Gastroesophageal sphincter (tissue), 4 donors: ENCODE data around the gene SNUPN. TPM values are rescaled to one million over a fixed set of nuclear protein-coding genes. Genes with fewer than 3 reads are reported as not detected.

Experiments used
- ATAC-seq: fragments of 150-250 bp; one replicate; pipeline ENCODE4 v1.9.1; 2016; ENCODE audit warnings: mild to moderate bottlenecking, moderate library complexity
- H3K27ac ChIP-seq, 4 donors: fragments of 200-600 bp; sonication (generic) in 3 of 4; 1 replicate in 3 of 4; 2 replicates in 1 of 4; pipeline ENCODE4 v1.5.1; 2016 to 2019
- H3K27me3 ChIP-seq: fragments of 200-600 bp; sonication (generic); one replicate; pipeline ENCODE4 v1.5.1; 2019
- H3K36me3 ChIP-seq, 2 donors: fragments of 200-600 bp; sonication (generic); one replicate each; pipeline ENCODE4 v1.5.1; 2019; ENCODE audit warnings: control low read depth in 1 of 2
- H3K4me1 ChIP-seq, 3 donors: fragments of 200-600 bp; sonication (generic); 1 replicate in 2 of 3; 2 replicates in 1 of 3; pipeline ENCODE4 v1.5.1; 2016 to 2019; ENCODE audit warnings: control low read depth in 2 of 3
- H3K4me3 ChIP-seq, 2 donors: fragments of 200-600 bp; sonication (generic); one replicate each; pipeline ENCODE4 v1.5.1; 2019; ENCODE audit warnings: mild to moderate bottlenecking in 1 of 2, moderate library complexity in 1 of 2
- H3K9me3 ChIP-seq, 3 donors: fragments of 200-600 bp; sonication (generic); one replicate each; pipeline ENCODE4 v1.5.1; 2017 to 2019; ENCODE audit warnings: control low read depth in 2 of 3
- EP300 ChIP-seq: sonication (generic); formaldehyde crosslinking; IDR thresholded peaks from one replicate; pipeline ENCODE4 v1.6.1; 2017; ENCODE audit warnings: antibody characterized with exemption, mild to moderate bottlenecking
- POLR2A ChIP-seq, 2 donors: fragments of 450-650 bp; IDR thresholded peaks; one replicate each; pipeline ENCODE4 v1.6.1; 2017; ENCODE audit warnings: antibody characterized with exemption in 2 of 2, mild to moderate bottlenecking in 2 of 2, moderate library complexity in 1 of 2
- POLR2AphosphoS5 ChIP-seq: sonication (generic); formaldehyde crosslinking; IDR thresholded peaks from one replicate; pipeline ENCODE4 v1.6.1; 2017; ENCODE audit warnings: antibody characterized with exemption
- WGBS, 2 donors: methylation state at CpG; one replicate each; pipeline ENCODE4 v1.1.5; 2018; ENCODE audit warnings: low coverage in 1 of 2; 5-methylcytosine and 5-hydroxymethylcytosine counted together
- total RNA-seq, 4 donors: library from RNA; depleted of rRNA; stranded (reverse); fragments of >200 nt; gene quantifications; one replicate each; pipeline ENCODE4 v1.1.0, GENCODE V29; 2016
- TF ChIP-seq, protein P1 (sequence below), 4 experiments: fragments of 200-600 bp in 2 of 4; fragments of 450-650 bp in 2 of 4; sonication (generic) in 1 of 4; IDR thresholded peaks; one replicate each; pipeline ENCODE4 v1.5.1; 2017 to 2019; ENCODE audit warnings: antibody characterized with exemption in 4 of 4, mild to moderate bottlenecking in 2 of 4, moderate library complexity in 2 of 4

SNUPN gene
- total RNA-seq, 4 donors from 2014 or later, result 18.6 to 27.3 (median 21.0) TPM

- H3K36me3 ChIP-seq, result peaks cover 0 to 6% of the 10 kb centered on the region in 2 donors
- ATAC-seq, result peak; percentile 38
- H3K4me1 ChIP-seq, result peaks cover 2 to 48% (median 16%) of the 10 kb centered on the region in 3 donors
- WGBS, 2 donors, result 6 to 10% methylated on average over 3 to 7 of the region's 17 CpGs
- H3K4me3 ChIP-seq, result peak overlapping the region; percentile 64 to 78
- peak overlapping the region; percentile 85 to 94 (median 91) for H3K27ac ChIP-seq
- no peaks in the 10 kb centered on the region for H3K27me3 ChIP-seq
- H3K9me3 ChIP-seq, result no peaks in the 10 kb centered on the region
- TF ChIP-seq EP300, result no peak
- TF ChIP-seq, protein P1, sequence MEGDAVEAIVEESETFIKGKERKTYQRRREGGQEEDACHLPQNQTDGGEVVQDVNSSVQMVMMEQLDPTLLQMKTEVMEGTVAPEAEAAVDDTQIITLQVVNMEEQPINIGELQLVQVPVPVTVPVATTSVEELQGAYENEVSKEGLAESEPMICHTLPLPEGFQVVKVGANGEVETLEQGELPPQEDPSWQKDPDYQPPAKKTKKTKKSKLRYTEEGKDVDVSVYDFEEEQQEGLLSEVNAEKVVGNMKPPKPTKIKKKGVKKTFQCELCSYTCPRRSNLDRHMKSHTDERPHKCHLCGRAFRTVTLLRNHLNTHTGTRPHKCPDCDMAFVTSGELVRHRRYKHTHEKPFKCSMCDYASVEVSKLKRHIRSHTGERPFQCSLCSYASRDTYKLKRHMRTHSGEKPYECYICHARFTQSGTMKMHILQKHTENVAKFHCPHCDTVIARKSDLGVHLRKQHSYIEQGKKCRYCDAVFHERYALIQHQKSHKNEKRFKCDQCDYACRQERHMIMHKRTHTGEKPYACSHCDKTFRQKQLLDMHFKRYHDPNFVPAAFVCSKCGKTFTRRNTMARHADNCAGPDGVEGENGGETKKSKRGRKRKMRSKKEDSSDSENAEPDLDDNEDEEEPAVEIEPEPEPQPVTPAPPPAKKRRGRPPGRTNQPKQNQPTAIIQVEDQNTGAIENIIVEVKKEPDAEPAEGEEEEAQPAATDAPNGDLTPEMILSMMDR (IDR thresholded peaks at IDR 0.05), result peak in 1 of 4 experiments; percentile 18
- no peak for TF ChIP-seq POLR2A (IDR thresholded peaks at IDR 0.05)
- TF ChIP-seq POLR2AphosphoS5, result no peak
Observed at GRCh38 chr15:75640483-75641178, 15.1 kb upstream of the SNUPN start.

DNA sequence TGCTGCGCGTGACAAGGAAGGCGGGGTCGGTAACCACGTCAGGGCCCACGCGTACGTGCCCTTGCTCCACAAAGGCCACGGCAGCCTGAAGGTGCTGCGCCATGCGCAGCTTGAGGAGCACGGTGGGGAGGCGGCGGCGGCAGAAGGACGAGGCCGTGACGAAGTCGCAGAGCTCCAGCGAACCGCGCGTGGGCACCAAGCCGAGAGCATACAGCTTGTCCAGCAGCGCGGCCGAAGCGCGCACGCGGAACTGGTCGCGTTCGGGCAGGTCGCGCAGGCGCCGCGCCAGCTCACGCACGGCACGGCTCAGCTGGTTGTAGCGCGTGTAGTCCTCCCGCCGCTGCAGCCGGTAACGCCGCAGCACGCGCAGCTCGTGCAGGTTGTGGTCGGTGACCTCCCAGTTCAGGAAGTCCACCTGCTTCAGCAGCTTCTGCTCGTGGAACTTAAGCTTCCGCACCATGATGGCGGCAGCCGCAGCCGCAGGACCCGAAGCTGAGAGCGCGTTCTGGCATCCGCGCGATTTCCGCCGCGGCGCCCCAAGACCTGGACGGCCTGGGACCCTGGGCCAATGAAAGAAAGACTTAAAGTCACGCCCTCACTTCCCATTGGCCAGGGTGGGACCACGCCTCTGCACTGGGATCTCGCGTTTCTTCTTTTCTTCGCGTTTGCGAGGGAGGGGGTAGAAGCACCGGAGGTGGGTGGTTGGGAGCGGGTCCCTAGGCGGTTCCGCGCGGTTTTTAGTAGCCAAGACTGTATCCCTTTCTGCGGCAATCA lies 14.4 kb upstream of the SNUPN start, which contains the start of gene IMP3:
TSS of gene IMP3 (minus strand) at position 516 of the 774 bp plus-strand sequence. CDS start at position 460, 56 bp downstream.
- TF ChIP-seq, protein P1 (IDR thresholded peaks at IDR 0.05), result no peak
- TF ChIP-seq POLR2AphosphoS5, result peak; percentile 98
- peak; percentile 90 to 92 for TF ChIP-seq POLR2A (IDR thresholded peaks at IDR 0.05)
- no peak for TF ChIP-seq EP300
- WGBS, 2 donors, result 0% methylated on average over 6 of the region's 83 CpGs; no CpG with 5 or more reads in 1 of the 2 donors
- ATAC-seq, result peak; percentile 97
- H3K27ac ChIP-seq, result peak within 1 kb of the TSS; percentile 85 to 94 (median 91)
- H3K4me1 ChIP-seq, result peaks cover 2 to 45% (median 16%) of the 10 kb centered on the region in 3 donors
- H3K36me3 ChIP-seq, result peaks cover 0 to 6% of the 10 kb centered on the region in 2 donors
- no peaks in the 10 kb centered on the region for H3K9me3 ChIP-seq
- no peaks in the 10 kb centered on the region for H3K27me3 ChIP-seq
- H3K4me3 ChIP-seq, result peak within 1 kb of the TSS; percentile 64 to 78

DNA sequence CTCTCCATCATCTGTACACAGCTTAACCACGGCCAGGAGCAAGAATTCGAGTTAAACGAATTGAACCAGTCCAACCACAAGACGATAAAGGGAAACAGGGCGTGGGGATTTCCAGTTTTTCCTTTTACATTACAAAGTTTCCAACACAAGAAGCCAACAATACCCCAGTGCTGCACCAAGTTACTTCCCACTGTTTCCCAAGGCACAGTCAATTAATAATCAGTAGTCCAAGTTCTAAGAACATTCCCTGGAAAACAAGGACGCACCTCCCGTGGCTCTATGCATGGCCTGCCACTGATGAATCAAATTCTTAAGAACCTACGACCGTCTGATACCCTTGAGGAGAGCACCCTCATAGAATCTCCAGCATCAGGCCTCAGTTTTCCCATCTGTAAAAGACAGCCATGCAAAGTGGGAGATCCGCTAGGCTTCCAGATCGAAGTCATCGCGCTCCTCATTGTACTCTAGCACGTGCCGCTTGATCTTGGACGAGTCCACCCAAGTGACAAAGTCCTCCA lies 13.7 kb upstream of the SNUPN start:
- Histone ChIP-seq H3K4me3 (peak overlapping the region; percentile 64 to 78), H3K4me1 (peaks cover 2 to 45% (median 16%) of the 10 kb centered on the region in 3 donors), H3K9me3 (no peaks in the 10 kb centered on the region), H3K36me3 (peaks cover 0 to 6% of the 10 kb centered on the region in 2 donors), H3K27me3 (no peaks in the 10 kb centered on the region), H3K27ac (peak overlapping the region; percentile 81 to 94 (median 91))
- ATAC-seq, result no peak
- TF ChIP-seq, protein P1 (IDR thresholded peaks at IDR 0.05), result no peak
- no peak for TF ChIP-seq EP300
- TF ChIP-seq POLR2A (IDR thresholded peaks at IDR 0.05), result no peak
- no peak for TF ChIP-seq POLR2AphosphoS5
- 1 to 3% methylated on average over 8 to 14 of the region's 16 CpGs for WGBS, 2 donors

GRCh38 chr15:75637245-75638009 lies 11.9 kb upstream of the SNUPN start:
- TF ChIP-seq, protein P1 (IDR thresholded peaks at IDR 0.05), result no peak
- TF ChIP-seq POLR2A (IDR thresholded peaks at IDR 0.05) (no peak), POLR2AphosphoS5 (no peak), EP300 (no peak)
- ATAC-seq, result no peak
- no peaks in the 10 kb centered on the region for H3K27me3 ChIP-seq
- H3K4me3 ChIP-seq, result peak overlapping the region in 1 of 2 donors; percentile 78
- H3K36me3 ChIP-seq, result peaks cover 0 to 6% of the 10 kb centered on the region in 2 donors
- no peaks in the 10 kb centered on the region for H3K9me3 ChIP-seq
- peaks cover 2 to 45% (median 16%) of the 10 kb centered on the region in 3 donors for H3K4me1 ChIP-seq
- peak overlapping the region in 3 of 4 donors; percentile 89 to 94 (median 93) for H3K27ac ChIP-seq
- WGBS, 2 donors, result 70 to 75% methylated on average over 1 to 4 of the region's 4 CpGs
